Caco-2 (cell line): ENCODE data around the gene MOK. TPM values are rescaled to one million over a fixed set of nuclear protein-coding genes. Genes with fewer than 3 reads are reported as not detected.

ENCODE experiments used
- BruUV-seq: library from RNA; stranded (reverse); fragments of 400-500 nt; replicated peaks from 2 replicates; lab custom pipeline; 2021; lab: Mats Ljungman, UMichigan
- CTCF ChIA-PET: fragments of 300-600 bp; sonication (Branson Sonifier 250); formaldehyde crosslinking; loops from one replicate; lab custom pipeline; 2022; ENCODE audit warnings: antibody characterized with exemption; lab: Charles Lee
- POLR2A ChIA-PET: fragments of 300-600 bp; sonication (Branson Sonifier 250); formaldehyde crosslinking; loops from one replicate; lab custom pipeline; 2022; ENCODE audit warnings: antibody characterized with exemption; lab: Charles Lee
- DNase-seq, 2 experiments: peaks; one replicate each; pipeline versions ENCODE4 v3.0.0 to v3.0.0-alpha.2; 2020 to 2022
- H3K27me3 ChIP-seq: replicated peaks from 2 replicates; pipeline ENCODE4 v1.6.0; 2011; ENCODE audit warnings: low read length; ENCODE audit not compliant: control insufficient read depth, insufficient read depth
- H3K36me3 ChIP-seq: 2 replicates; pipeline ENCODE4 v1.5.1; 2011; ENCODE audit warnings: low read length; ENCODE audit not compliant: control insufficient read depth, insufficient read depth
- H3K4me1 ChIP-seq: fragments of 250-450 bp; sonication (Bioruptor Pico); 2 replicates; pipeline ENCODE4 v1.5.1; 2020; ENCODE audit warnings: mild to moderate bottlenecking
- H3K4me3 ChIP-seq: 2 replicates; pipeline ENCODE4 v1.5.1; 2011; ENCODE audit warnings: low read depth, mild to moderate bottlenecking, control low read depth, low read length
- H3K9me3 ChIP-seq: fragments of 250-450 bp; sonication (Bioruptor Pico); 2 replicates; pipeline ENCODE4 v1.5.1; 2020; ENCODE audit warnings: mild to moderate bottlenecking, moderate library complexity
- H3K27ac Mint-ChIP-seq: one replicate; pipeline ENCODE4 v1.8.0; 2022; ENCODE audit warnings: mixed read lengths; ENCODE audit not compliant: unreplicated experiment
- H3K27me3 Mint-ChIP-seq: one replicate; pipeline ENCODE4 v1.8.0; 2022; ENCODE audit warnings: mixed read lengths; ENCODE audit not compliant: insufficient read depth, unreplicated experiment
- H3K36me3 Mint-ChIP-seq: one replicate; pipeline ENCODE4 v1.8.0; 2022; ENCODE audit warnings: mild to moderate bottlenecking, mixed read lengths; ENCODE audit not compliant: insufficient read depth, unreplicated experiment
- H3K4me1 Mint-ChIP-seq: one replicate; pipeline ENCODE4 v1.8.0; 2022; ENCODE audit warnings: low read depth, mixed read lengths; ENCODE audit not compliant: unreplicated experiment
- H3K4me3 Mint-ChIP-seq: one replicate; pipeline ENCODE4 v1.8.0; 2022; ENCODE audit warnings: mild to moderate bottlenecking, moderate library complexity, mixed read lengths; ENCODE audit not compliant: unreplicated experiment
- H3K9me3 Mint-ChIP-seq: one replicate; pipeline ENCODE4 v1.8.0; 2022; ENCODE audit warnings: mixed read lengths; ENCODE audit not compliant: unreplicated experiment
- intact Hi-C: fragments of 100-400 bp; cut with micrococcal nuclease; formaldehyde crosslinking; loops from one replicate; pipeline ENCODE4 v1.10.0; 2022; ENCODE audit not compliant: unreplicated experiment
- total RNA-seq: library from RNA; stranded (reverse); gene quantifications from 2 replicates; pipeline ENCODE4 v1.2.3, GENCODE V29; 2022
- TF ChIP-seq, protein P1 (sequence below), 2 experiments: fragments of 200-600 bp in 1 of 2; IDR thresholded peaks; 1 replicate in 1 of 2; 2 replicates in 1 of 2; pipeline versions ENCODE4 v1.5.1 to v1.8.0; 2011 to 2022; ENCODE audit warnings: antibody characterized with exemption in 1 of 2, control low read depth in 1 of 2, inconsistent platforms in 1 of 2, low read depth in 1 of 2, low read length in 1 of 2, mild to moderate bottlenecking in 1 of 2, moderate library complexity in 1 of 2; ENCODE audit not compliant: insufficient read depth in 1 of 2, severe bottlenecking in 1 of 2, unreplicated experiment in 1 of 2

Gene MOK
- total RNA-seq, 1 experiment from 2014 or later, result 1.4 TPM

DNA sequence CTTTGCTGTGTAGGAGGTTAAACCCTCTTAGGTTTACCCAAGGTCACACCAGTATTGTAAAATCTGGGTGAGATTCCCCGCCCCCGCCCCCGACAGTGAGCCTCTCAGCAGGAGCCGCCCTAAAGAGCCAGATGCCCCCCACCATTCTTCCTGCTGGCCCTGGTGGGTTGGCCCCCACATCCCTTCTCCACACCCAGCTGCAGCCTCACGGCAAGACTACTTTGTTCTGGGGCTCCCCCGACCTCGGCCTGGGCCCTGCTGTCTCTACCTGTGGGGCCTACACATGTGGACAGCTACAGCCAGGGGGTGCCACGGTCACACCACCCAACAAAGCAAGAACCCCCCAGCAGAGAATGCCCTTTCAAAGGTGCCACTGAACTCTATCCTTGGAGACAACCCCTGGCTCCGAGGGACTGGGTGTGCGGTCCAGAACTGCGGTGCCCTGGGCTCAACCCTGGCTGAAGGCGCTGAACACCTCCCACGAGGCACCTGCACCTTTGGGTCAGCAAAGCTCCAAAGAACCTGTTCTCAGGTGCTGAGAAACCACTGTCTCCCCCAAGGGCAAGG, 82.9 kb downstream of the MOK start:
- POLR2A ChIA-PET, result no interaction called here
- no TSS peak for BruUV-seq
- no peak for DNase-seq
- no peak overlapping the region for H3K4me3 ChIP-seq
- H3K9me3 Mint-ChIP-seq, result no peaks in the 10 kb centered on the region
- no peaks in the 10 kb centered on the region for H3K27me3 ChIP-seq
- no peak overlapping the region for H3K27ac Mint-ChIP-seq
- H3K36me3 ChIP-seq, result no peaks in the 10 kb centered on the region
- no peaks in the 10 kb centered on the region for H3K27me3 Mint-ChIP-seq
- H3K36me3 Mint-ChIP-seq, result no peaks in the 10 kb centered on the region
- intact Hi-C loops, result no loop called here
- TF ChIP-seq, protein P1, sequence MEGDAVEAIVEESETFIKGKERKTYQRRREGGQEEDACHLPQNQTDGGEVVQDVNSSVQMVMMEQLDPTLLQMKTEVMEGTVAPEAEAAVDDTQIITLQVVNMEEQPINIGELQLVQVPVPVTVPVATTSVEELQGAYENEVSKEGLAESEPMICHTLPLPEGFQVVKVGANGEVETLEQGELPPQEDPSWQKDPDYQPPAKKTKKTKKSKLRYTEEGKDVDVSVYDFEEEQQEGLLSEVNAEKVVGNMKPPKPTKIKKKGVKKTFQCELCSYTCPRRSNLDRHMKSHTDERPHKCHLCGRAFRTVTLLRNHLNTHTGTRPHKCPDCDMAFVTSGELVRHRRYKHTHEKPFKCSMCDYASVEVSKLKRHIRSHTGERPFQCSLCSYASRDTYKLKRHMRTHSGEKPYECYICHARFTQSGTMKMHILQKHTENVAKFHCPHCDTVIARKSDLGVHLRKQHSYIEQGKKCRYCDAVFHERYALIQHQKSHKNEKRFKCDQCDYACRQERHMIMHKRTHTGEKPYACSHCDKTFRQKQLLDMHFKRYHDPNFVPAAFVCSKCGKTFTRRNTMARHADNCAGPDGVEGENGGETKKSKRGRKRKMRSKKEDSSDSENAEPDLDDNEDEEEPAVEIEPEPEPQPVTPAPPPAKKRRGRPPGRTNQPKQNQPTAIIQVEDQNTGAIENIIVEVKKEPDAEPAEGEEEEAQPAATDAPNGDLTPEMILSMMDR (IDR thresholded peaks at IDR 0.05; ENCODE audit: insufficient read depth in 1 of 2, low read depth in 1 of 2, low read length in 1 of 2, severe bottlenecking in 1 of 2, unreplicated experiment in 1 of 2), result no peak
- no peaks in the 10 kb centered on the region for H3K9me3 ChIP-seq
- CTCF ChIA-PET, result no interaction called here
- no peak overlapping the region for H3K4me3 Mint-ChIP-seq
- no peaks in the 10 kb centered on the region for H3K4me1 Mint-ChIP-seq
- no peaks in the 10 kb centered on the region for H3K4me1 ChIP-seq

DNA sequence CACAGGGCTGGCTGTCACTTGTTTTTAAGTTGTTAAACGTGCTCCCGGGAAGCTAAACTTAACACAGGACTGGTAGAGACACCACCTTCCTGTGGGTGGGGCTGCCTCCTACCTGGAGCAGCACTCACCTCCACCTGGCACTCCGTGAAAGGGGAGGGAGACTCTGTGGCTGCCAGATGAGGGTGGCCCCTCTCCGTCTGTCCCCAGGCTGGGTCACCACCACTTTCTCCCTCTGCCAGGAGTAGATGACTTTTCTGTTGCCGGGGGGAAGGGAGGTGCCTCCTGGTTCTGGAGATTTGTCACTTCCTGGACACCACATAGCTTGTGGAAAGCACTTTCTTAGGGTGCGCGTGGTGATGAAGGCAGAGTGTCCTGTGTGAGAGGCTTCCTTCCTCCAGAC, 83.9 kb downstream of the MOK start:
- Mint-ChIP-seq H3K27me3 (no peaks in the 10 kb centered on the region), H3K9me3 (no peaks in the 10 kb centered on the region), H3K27ac (no peak overlapping the region), H3K4me1 (no peaks in the 10 kb centered on the region), H3K36me3 (no peaks in the 10 kb centered on the region), H3K4me3 (no peak overlapping the region)
- H3K27me3 ChIP-seq, result no peaks in the 10 kb centered on the region
- intact Hi-C loops, result no loop called here
- CTCF ChIA-PET, result no interaction called here
- no peaks in the 10 kb centered on the region for H3K4me1 ChIP-seq
- H3K4me3 ChIP-seq, result no peak overlapping the region
- no peaks in the 10 kb centered on the region for H3K9me3 ChIP-seq
- no TSS peak for BruUV-seq
- TF ChIP-seq, protein P1 (IDR thresholded peaks at IDR 0.05; ENCODE audit: insufficient read depth in 1 of 2, low read depth in 1 of 2, low read length in 1 of 2, severe bottlenecking in 1 of 2, unreplicated experiment in 1 of 2), result no peak
- POLR2A ChIA-PET, result no interaction called here
- DNase-seq, result no peak
- no peaks in the 10 kb centered on the region for H3K36me3 ChIP-seq

DNA sequence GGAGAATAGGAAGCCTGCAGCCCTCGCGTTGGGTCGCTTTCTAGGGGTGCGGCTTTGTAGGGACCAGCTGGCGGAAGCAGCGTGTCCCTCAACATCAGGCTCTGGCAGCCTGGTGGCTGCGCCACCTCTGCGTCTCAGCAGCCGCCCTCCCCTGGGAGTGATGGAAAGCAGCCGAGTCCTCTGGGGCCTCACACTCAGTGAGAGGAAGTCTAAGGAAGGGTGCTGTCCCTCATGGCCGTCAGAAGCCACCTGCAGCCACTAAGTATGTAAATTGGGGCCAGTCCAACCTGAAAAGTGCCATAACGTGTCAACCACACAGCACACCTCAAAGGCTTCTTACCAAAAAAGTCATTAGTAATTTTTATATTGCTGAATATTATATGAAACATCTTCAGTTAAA, 84.9 kb downstream of the MOK start:
- TF ChIP-seq, protein P1 (IDR thresholded peaks at IDR 0.05; ENCODE audit: insufficient read depth in 1 of 2, low read depth in 1 of 2, low read length in 1 of 2, severe bottlenecking in 1 of 2, unreplicated experiment in 1 of 2), result no peak
- ChIA-PET CTCF (no interaction called here), POLR2A (no interaction called here)
- Histone ChIP-seq H3K4me1 (no peaks in the 10 kb centered on the region), H3K4me3 (no peak overlapping the region), H3K9me3 (no peaks in the 10 kb centered on the region), H3K36me3 (no peaks in the 10 kb centered on the region), H3K27me3 (no peaks in the 10 kb centered on the region)
- Mint-ChIP-seq H3K36me3 (no peaks in the 10 kb centered on the region), H3K4me3 (no peak overlapping the region), H3K27me3 (no peaks in the 10 kb centered on the region), H3K4me1 (no peaks in the 10 kb centered on the region), H3K9me3 (no peaks in the 10 kb centered on the region), H3K27ac (no peak overlapping the region)
- intact Hi-C loops, result no loop called here
- no peak for DNase-seq
- no TSS peak for BruUV-seq
